RWPE2 (cell line): ENCODE measurements around the gene TMEM132D.
"Not testable (repeated sequence)": the region's sequence is repeated elsewhere in the genome, so short reads cannot be mapped to it uniquely, and the experiment has no call there.

Source experiments
- ATAC-seq: fragments of 200-7000 bp; cut with Tn5 transposase; 3 replicates; pipeline ENCODE4 v1.9.1; 2021; ENCODE audit warnings: low read depth
- DNase-seq: peaks from one replicate; pipeline ENCODE4 v3.0.0-alpha.2; 2020; ENCODE audit warnings: low spot score
- H3K27ac ChIP-seq: fragments of 450-650 bp; 2 replicates; pipeline ENCODE4 v1.5.1; 2017; ENCODE audit warnings: mild to moderate bottlenecking; ENCODE audit not compliant: poor library complexity, severe bottlenecking
- H3K27me3 ChIP-seq: fragments of 250-450 bp; sonication (Bioruptor Pico); 2 replicates; pipeline ENCODE4 v1.5.1; 2021; ENCODE audit warnings: mild to moderate bottlenecking, moderate library complexity; ENCODE audit not compliant: insufficient read depth, poor library complexity, severe bottlenecking
- H3K36me3 ChIP-seq: fragments of 250-450 bp; sonication (Bioruptor Pico); 2 replicates; pipeline ENCODE4 v1.5.1; 2020; ENCODE audit warnings: low read depth, mild to moderate bottlenecking, moderate library complexity
- H3K4me1 ChIP-seq: fragments of 250-450 bp; sonication (Bioruptor Pico); 2 replicates; pipeline ENCODE4 v1.5.1; 2021; ENCODE audit warnings: mild to moderate bottlenecking, moderate library complexity; ENCODE audit not compliant: insufficient read depth, poor library complexity, severe bottlenecking
- H3K4me3 ChIP-seq: fragments of 250-450 bp; sonication (Bioruptor Pico); 2 replicates; pipeline ENCODE4 v1.5.1; 2021; ENCODE audit warnings: mild to moderate bottlenecking, moderate library complexity; ENCODE audit not compliant: severe bottlenecking
- H3K9me3 ChIP-seq: fragments of 250-450 bp; sonication (Bioruptor Pico); 2 replicates; pipeline ENCODE4 v1.5.1; 2021; ENCODE audit warnings: mild to moderate bottlenecking, moderate library complexity; ENCODE audit not compliant: severe bottlenecking
- CTCF ChIP-seq: fragments of 450-650 bp; IDR thresholded peaks from one replicate; pipeline ENCODE4 v1.5.1; 2017; ENCODE audit warnings: mild to moderate bottlenecking, moderate library complexity; ENCODE audit not compliant: poor library complexity, severe bottlenecking

The TMEM132D gene

GRCh38 chr12:129049917-129050316 lies 853.9 kb downstream of the TMEM132D start:
- DNase-seq (no peak), ATAC-seq (no peak)
- no peaks in the 10 kb centered on the region for H3K27me3 ChIP-seq
- no peaks in the 10 kb centered on the region for H3K4me1 ChIP-seq
- H3K4me3 ChIP-seq: no peak overlapping the region
- no peaks in the 10 kb centered on the region for H3K9me3 ChIP-seq
- TF ChIP-seq CTCF: no peak
- no peaks in the 10 kb centered on the region for H3K36me3 ChIP-seq
- H3K27ac ChIP-seq: no peak overlapping the region

GRCh38 chr12:129043334-129043733 lies 860.5 kb downstream of the TMEM132D start:
- not testable (repeated sequence) for DNase-seq, ATAC-seq, H3K27me3 ChIP-seq, H3K27ac ChIP-seq, H3K4me3 ChIP-seq, H3K9me3 ChIP-seq, H3K36me3 ChIP-seq, H3K4me1 ChIP-seq

- ATAC-seq (no peak), DNase-seq (no peak)
- no peak for TF ChIP-seq CTCF
- Histone ChIP-seq H3K27me3 (no peaks in the 10 kb centered on the region), H3K4me3 (no peak overlapping the region), H3K9me3 (no peaks in the 10 kb centered on the region), H3K4me1 (no peaks in the 10 kb centered on the region), H3K36me3 (no peaks in the 10 kb centered on the region), H3K27ac (no peak overlapping the region)
Observed at GRCh38 chr12:129036135-129036534, 867.7 kb downstream of the TMEM132D start.

- Histone ChIP-seq H3K9me3 (no peaks in the 10 kb centered on the region), H3K27me3 (no peaks in the 10 kb centered on the region), H3K36me3 (no peaks in the 10 kb centered on the region), H3K27ac (no peak overlapping the region), H3K4me3 (no peak overlapping the region), H3K4me1 (no peaks in the 10 kb centered on the region)
- TF ChIP-seq CTCF: no peak
- no peak for ATAC-seq
- DNase-seq: no peak
Observed at GRCh38 chr12:129034558-129035289, 869.1 kb downstream of the TMEM132D start.

GRCh38 chr12:129028844-129029243 lies 875.0 kb downstream of the TMEM132D start:
- DNase-seq: no peak

More at GRCh38 chr12:129028844-129029243, 875.0 kb downstream of the TMEM132D start:
- H3K27me3 ChIP-seq: no peaks in the 10 kb centered on the region
- H3K4me1 ChIP-seq: no peaks in the 10 kb centered on the region
- no peak for TF ChIP-seq CTCF
- no peaks in the 10 kb centered on the region for H3K36me3 ChIP-seq
- H3K4me3 ChIP-seq: no peak overlapping the region
- no peak overlapping the region for H3K27ac ChIP-seq
- no peaks in the 10 kb centered on the region for H3K9me3 ChIP-seq
- ATAC-seq: no peak
